IMR-90 (cell line): ENCODE measurements around the gene DLD. TPM values are rescaled to one million over a fixed set of nuclear protein-coding genes. Genes with fewer than 3 reads are reported as not detected.

Source experiments
- ATAC-seq: fragments of 200-7000 bp; cut with Tn5 transposase; 2 replicates; pipeline ENCODE4 v1.9.1; 2020; ENCODE audit warnings: low read depth, mild to moderate bottlenecking, moderate library complexity
- BruUV-seq: library from RNA; stranded (reverse); fragments of 400-500 nt; replicated peaks from 2 replicates; lab custom pipeline; 2021; lab: Mats Ljungman, UMichigan
- CTCF ChIA-PET: fragments of 300-600 bp; formaldehyde crosslinking; extraction: SDS; loops from one replicate; lab custom pipeline; 2021; ENCODE audit warnings: antibody characterized with exemption; lab: Yijun Ruan, JAX
- POLR2A ChIA-PET: fragments of 300-600 bp; sonication (Branson Sonifier 250); formaldehyde crosslinking; loops from one replicate; lab custom pipeline; 2022; ENCODE audit warnings: antibody characterized with exemption; ENCODE audit not compliant: unreplicated experiment; lab: Charles Lee
- DNase-seq: peaks from one replicate; pipeline ENCODE4 v3.0.0; 2013
- H2AFZ ChIP-seq: replicated peaks from 2 replicates; pipeline ENCODE3; 2013; ENCODE audit warnings: low read length, mild to moderate bottlenecking; ENCODE audit not compliant: poor library complexity
- H2AK5ac ChIP-seq: 2 replicates; pipeline ENCODE4 v1.6.1; 2013; ENCODE audit warnings: low read depth, low read length, inconsistent platforms
- H2AK9ac ChIP-seq: replicated peaks from 2 replicates; pipeline ENCODE3; 2013; ENCODE audit warnings: mild to moderate bottlenecking, low read depth, low read length, moderate library complexity; ENCODE audit not compliant: poor library complexity
- H2BK120ac ChIP-seq: 2 replicates; pipeline ENCODE4 v1.6.1; 2013; ENCODE audit warnings: low read depth, low read length, inconsistent platforms
- H2BK15ac ChIP-seq: 3 replicates; pipeline ENCODE4 v1.6.1; 2013; ENCODE audit warnings: low read depth, low read length, inconsistent platforms
- H2BK20ac ChIP-seq: 2 replicates; pipeline ENCODE4 v1.6.1; 2013; ENCODE audit warnings: low read depth, mild to moderate bottlenecking, inconsistent platforms, low read length, moderate library complexity
- H2BK5ac ChIP-seq: 2 replicates; pipeline ENCODE4 v1.6.1; 2013; ENCODE audit warnings: mild to moderate bottlenecking, low read depth, low read length, inconsistent platforms; ENCODE audit not compliant: poor library complexity, severe bottlenecking
- H3K14ac ChIP-seq: replicated peaks from 2 replicates; pipeline ENCODE4 v1.6.1; 2013; ENCODE audit warnings: low read depth, low read length, inconsistent platforms
- H3K18ac ChIP-seq: 2 replicates; pipeline ENCODE4 v1.6.1; 2013; ENCODE audit warnings: low read depth, low read length, control low read depth
- H3K23ac ChIP-seq: 2 replicates; pipeline ENCODE4 v1.6.1; 2013; ENCODE audit warnings: low read depth, low read length, inconsistent platforms
- H3K27ac ChIP-seq: 2 replicates; pipeline ENCODE4 v1.5.1; 2013; ENCODE audit warnings: mild to moderate bottlenecking, control low read depth, low read length; ENCODE audit not compliant: insufficient read depth
- H3K27me3 ChIP-seq: 2 replicates; pipeline ENCODE4 v1.6.1; 2013; ENCODE audit warnings: low read length; ENCODE audit not compliant: control insufficient read depth, insufficient read depth
- H3K36me3 ChIP-seq: 2 replicates; pipeline ENCODE4 v1.6.1; 2013; ENCODE audit warnings: low read length, mixed read lengths; ENCODE audit not compliant: control insufficient read depth, insufficient read depth
- H3K4ac ChIP-seq: 2 replicates; pipeline ENCODE4 v1.6.1; 2013; ENCODE audit warnings: low read depth, low read length, inconsistent platforms
- H3K4me1 ChIP-seq: 2 replicates; pipeline ENCODE4 v1.6.1; 2013; ENCODE audit warnings: low read length, mixed read lengths; ENCODE audit not compliant: control insufficient read depth, insufficient read depth
- H3K4me2 ChIP-seq: 2 replicates; pipeline ENCODE4 v1.6.1; 2013; ENCODE audit warnings: low read depth, mild to moderate bottlenecking, control low read depth, low read length, moderate library complexity
- H3K4me3 ChIP-seq: 2 replicates; pipeline ENCODE4 v1.5.1; 2013; ENCODE audit warnings: low read depth, mild to moderate bottlenecking, control low read depth, low read length, moderate library complexity; ENCODE audit not compliant: insufficient read depth
- H3K56ac ChIP-seq: 2 replicates; pipeline ENCODE4 v1.6.1; 2013; ENCODE audit warnings: low read length, inconsistent platforms; ENCODE audit not compliant: insufficient read depth; ENCODE audit errors: extremely low read depth
- H3K79me1 ChIP-seq, 2 experiments: 2 replicates each; pipeline ENCODE4 v1.6.1; 2013; ENCODE audit warnings: low read length in 2 of 2, inconsistent platforms in 1 of 2, low read depth in 1 of 2
- H3K9ac ChIP-seq: 2 replicates; pipeline ENCODE4 v1.6.1; 2013; ENCODE audit warnings: low read depth, low read length, control low read depth
- H3K9me1 ChIP-seq: 2 replicates; pipeline ENCODE4 v1.6.1; 2013; ENCODE audit warnings: low read length, inconsistent platforms; ENCODE audit not compliant: insufficient read depth
- H3K9me3 ChIP-seq: 2 replicates; pipeline ENCODE4 v1.6.1; 2013; ENCODE audit warnings: low read length; ENCODE audit not compliant: control insufficient read depth, insufficient read depth
- H4K20me1 ChIP-seq: 2 replicates; pipeline ENCODE4 v1.6.1; 2013; ENCODE audit warnings: low read length, inconsistent platforms; ENCODE audit not compliant: insufficient read depth
- H4K5ac ChIP-seq: 2 replicates; pipeline ENCODE4 v1.6.1; 2013; ENCODE audit warnings: mild to moderate bottlenecking, low read depth, low read length, control low read depth
- H4K8ac ChIP-seq, 2 experiments: 2 replicates each; pipeline ENCODE4 v1.6.1; 2013; ENCODE audit warnings: low read depth in 2 of 2, low read length in 2 of 2, control low read depth in 1 of 2, inconsistent platforms in 1 of 2
- H4K91ac ChIP-seq: 2 replicates; pipeline ENCODE4 v1.6.1; 2013; ENCODE audit warnings: low read depth, low read length, inconsistent platforms; ENCODE audit not compliant: insufficient read depth
- MAZ ChIP-seq: IDR thresholded peaks from 2 replicates; pipeline ENCODE4 v1.6.1; 2012; ENCODE audit warnings: low read depth, mild to moderate bottlenecking, low read length, improper control_type of control experiment, moderate library complexity, borderline replicate concordance
- POLR2A ChIP-seq: IDR thresholded peaks from 2 replicates; pipeline ENCODE4 v1.6.1; 2012; ENCODE audit warnings: mild to moderate bottlenecking, low read depth, low read length
- RCOR1 ChIP-seq: IDR thresholded peaks from 2 replicates; pipeline ENCODE4 v1.6.1; 2012; ENCODE audit warnings: mild to moderate bottlenecking, low read length, improper control_type of control experiment; ENCODE audit not compliant: insufficient replicate concordance
- WGBS, 2 experiments: methylation state at CpG; one replicate each; pipeline versions ENCODE4 v1.1.5 to v1.1.7; 2013; ENCODE audit warnings: missing lambda C conversion rate in 2 of 2; ENCODE audit not compliant: insufficient read length in 1 of 2; ENCODE audit errors: extremely low coverage in 2 of 2; 5-methylcytosine and 5-hydroxymethylcytosine counted together
- dilution Hi-C: fragments of 300-500 bp; cut with HindIII; formaldehyde crosslinking; loops from one replicate; pipeline ENCODE4 v1.14.3; 2018; ENCODE audit warnings: low sequenced_read_pairs; ENCODE audit not compliant: unreplicated experiment
- in situ Hi-C: fragments of 300-500 bp; cut with MboI; formaldehyde crosslinking; loops from 3 replicates; pipeline ENCODE4 v1.14.3; 2019; ENCODE audit warnings: low sequenced_read_pairs, inconsistent platforms, mixed read lengths
- intact Hi-C: fragments of 100-400 bp; cut with micrococcal nuclease; formaldehyde crosslinking; loops from 2 replicates; pipeline ENCODE4 v1.10.0; 2022
- polyA plus RNA-seq, 3 experiments: library from polyadenylated mRNA; depleted of rRNA; stranded (reverse); fragments of >200 nt; gene quantifications; 2 replicates each; pipeline ENCODE4 v1.2.3, GENCODE V29; 2012; ENCODE audit warnings: low replicate concordance in 1 of 3
- total RNA-seq: library from RNA; depleted of rRNA; stranded (reverse); fragments of >200 nt; gene quantifications from 2 replicates; pipeline ENCODE4 v1.2.3, GENCODE V29; 2012

Gene DLD
- total and polyA plus RNA-seq, 2 of the 4 experiments (the other 2 are of a cell fraction): 121 to 361 TPM

GRCh38 chr7:107966711-107967110 lies 75.7 kb downstream of the DLD start:
- Histone ChIP-seq H3K4me3 (no peak overlapping the region), H3K4me2 (no peak overlapping the region), H3K14ac (no peak overlapping the region), H3K23ac (no peak overlapping the region), H3K4ac (no peak overlapping the region), H4K91ac (no peak overlapping the region), H4K8ac (no peak overlapping the region), H4K5ac (no peak overlapping the region), H3K79me1 (peaks cover 4 to 48% of the 10 kb centered on the region in 2 experiments; a peak in 2 of 4 replicates), H3K4me1 (peaks cover 1% of the 10 kb centered on the region), H3K9ac (no peak overlapping the region), H4K20me1 (peaks cover 21% of the 10 kb centered on the region), H2BK15ac (no peak overlapping the region), H2AK9ac (no peak overlapping the region), H2BK5ac (no peak overlapping the region), H2AFZ (no peak overlapping the region), H3K56ac (no peak overlapping the region), H3K18ac (no peak overlapping the region), H2BK120ac (no peak overlapping the region), H3K36me3 (peaks cover 62% of the 10 kb centered on the region), H2AK5ac (no peak overlapping the region), H2BK20ac (no peak overlapping the region), H3K27me3 (no peaks in the 10 kb centered on the region), H3K9me3 (no peaks in the 10 kb centered on the region), H3K27ac (no peak overlapping the region), H3K9me1 (peaks cover 26% of the 10 kb centered on the region)
- no TSS peak for BruUV-seq
- CTCF ChIA-PET: no interaction called here
- peak; percentile 85 for DNase-seq
- 48% methylated on average over 3 of the region's 4 CpGs; no CpG with 5 or more reads in 1 of the 2 experiments for WGBS, 2 experiments
- intact Hi-C loops: no loop called here
- TF ChIP-seq RCOR1 (peak; percentile 25), POLR2A (no peak), MAZ (no peak)
- dilution Hi-C loops: no loop called here
- POLR2A ChIA-PET: no interaction called here
- peak; percentile 87 for ATAC-seq
- in situ Hi-C loops: no loop called here
